SK-N-SH (cell line): ENCODE data around the gene DUT.

Experiments
- FOXM1 ChIP-seq: IDR thresholded peaks from 2 replicates; pipeline ENCODE4 v1.4.0; 2012; ENCODE audit warnings: low read depth, mild to moderate bottlenecking
- GABPA ChIP-seq: IDR thresholded peaks from 2 replicates; pipeline ENCODE4 v1.4.0; 2012; ENCODE audit warnings: low read depth, mild to moderate bottlenecking
- NRF1 ChIP-seq: IDR thresholded peaks from 2 replicates; pipeline ENCODE4 v1.6.1; 2012; ENCODE audit warnings: low read depth, mild to moderate bottlenecking, low read length
- TF ChIP-seq, protein P1 (sequence below): IDR thresholded peaks from 2 replicates; pipeline ENCODE4 v1.4.0; 2012; ENCODE audit warnings: low read depth, borderline replicate concordance

GRCh38 chr15:48336940-48337339 is 5.7 kb downstream of the DUT start:
- TF ChIP-seq NRF1 (no peak), GABPA (no peak), FOXM1 (no peak)
- TF ChIP-seq, protein P1, sequence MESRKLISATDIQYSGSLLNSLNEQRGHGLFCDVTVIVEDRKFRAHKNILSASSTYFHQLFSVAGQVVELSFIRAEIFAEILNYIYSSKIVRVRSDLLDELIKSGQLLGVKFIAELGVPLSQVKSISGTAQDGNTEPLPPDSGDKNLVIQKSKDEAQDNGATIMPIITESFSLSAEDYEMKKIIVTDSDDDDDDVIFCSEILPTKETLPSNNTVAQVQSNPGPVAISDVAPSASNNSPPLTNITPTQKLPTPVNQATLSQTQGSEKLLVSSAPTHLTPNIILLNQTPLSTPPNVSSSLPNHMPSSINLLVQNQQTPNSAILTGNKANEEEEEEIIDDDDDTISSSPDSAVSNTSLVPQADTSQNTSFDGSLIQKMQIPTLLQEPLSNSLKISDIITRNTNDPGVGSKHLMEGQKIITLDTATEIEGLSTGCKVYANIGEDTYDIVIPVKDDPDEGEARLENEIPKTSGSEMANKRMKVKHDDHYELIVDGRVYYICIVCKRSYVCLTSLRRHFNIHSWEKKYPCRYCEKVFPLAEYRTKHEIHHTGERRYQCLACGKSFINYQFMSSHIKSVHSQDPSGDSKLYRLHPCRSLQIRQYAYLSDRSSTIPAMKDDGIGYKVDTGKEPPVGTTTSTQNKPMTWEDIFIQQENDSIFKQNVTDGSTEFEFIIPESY: no peak
